PC-3 (cell line): Measurements from ENCODE around the gene CKAP5. TPM values are rescaled to one million over a fixed set of nuclear protein-coding genes. Genes with fewer than 3 reads are reported as not detected.

Source experiments
- ATAC-seq: fragments of 200-7000 bp; cut with Tn5 transposase; 2 replicates; pipeline ENCODE4 v1.9.1; 2020; ENCODE audit warnings: mild to moderate bottlenecking, moderate library complexity
- BruUV-seq: library from RNA; stranded (reverse); fragments of 400-500 nt; replicated peaks from 2 replicates; lab custom pipeline; 2021; lab: Mats Ljungman, UMichigan
- CTCF ChIA-PET: fragments of 300-600 bp; sonication (Branson Sonifier 250); formaldehyde crosslinking; loops from one replicate; lab custom pipeline; 2022; ENCODE audit warnings: antibody characterized with exemption; lab: Charles Lee
- POLR2A ChIA-PET: fragments of 300-600 bp; sonication (Branson Sonifier 250); formaldehyde crosslinking; loops from one replicate; lab custom pipeline; 2022; ENCODE audit warnings: antibody characterized with exemption; ENCODE audit not compliant: unreplicated experiment; lab: Charles Lee
- DNase-seq: peaks from one replicate; pipeline ENCODE4 v3.0.0-alpha.2; 2015
- H2AFZ ChIP-seq: fragments of 300-600 bp; sonication (generic); 2 replicates; pipeline ENCODE4 v1.6.0; 2016; ENCODE audit warnings: antibody characterized with exemption, low read length
- H3F3A ChIP-seq: fragments of 300-600 bp; sonication (generic); one replicate; pipeline ENCODE4 v1.6.0; 2017; ENCODE audit warnings: antibody characterized with exemption, low read length, control low read depth, mild to moderate bottlenecking; ENCODE audit not compliant: unreplicated experiment
- H3K27ac ChIP-seq: fragments of 300-600 bp; sonication (generic); 2 replicates; pipeline ENCODE4 v1.5.1; 2016; ENCODE audit warnings: mild to moderate bottlenecking, low read length
- H3K27me3 ChIP-seq: fragments of 300-600 bp; sonication (generic); 2 replicates; pipeline ENCODE4 v1.6.1; 2016; ENCODE audit warnings: low read length, mixed read lengths
- H3K36me3 ChIP-seq: fragments of 300-600 bp; sonication (generic); 2 replicates; pipeline ENCODE4 v1.6.1; 2016; ENCODE audit warnings: low read depth, mixed run types, low read length, mixed read lengths
- H3K4me1 ChIP-seq: fragments of 300-600 bp; sonication (generic); 2 replicates; pipeline ENCODE4 v1.5.1; 2016; ENCODE audit warnings: low read length; ENCODE audit not compliant: insufficient read depth
- H3K4me2 ChIP-seq: fragments of 300-600 bp; sonication (generic); 2 replicates; pipeline ENCODE4 v1.6.0; 2016; ENCODE audit warnings: low read length
- H3K4me3 ChIP-seq: fragments of 300-600 bp; sonication (generic); 2 replicates; pipeline ENCODE4 v1.5.1; 2016; ENCODE audit warnings: mild to moderate bottlenecking, low read length, mixed read lengths
- H3K79me2 ChIP-seq: fragments of 300-600 bp; sonication (generic); 2 replicates; pipeline ENCODE4 v1.6.1; 2017; ENCODE audit warnings: low read length, mixed read lengths
- H3K9ac ChIP-seq: fragments of 300-600 bp; sonication (generic); 2 replicates; pipeline ENCODE4 v1.6.0; 2016; ENCODE audit warnings: mild to moderate bottlenecking, low read length
- H3K9me2 ChIP-seq: fragments of 300-600 bp; sonication (generic); replicated peaks from 2 replicates; pipeline ENCODE4 v1.6.1; 2016; ENCODE audit warnings: mixed run types, low read length, mixed read lengths
- H3K9me3 ChIP-seq: fragments of 300-600 bp; sonication (generic); 2 replicates; pipeline ENCODE4 v1.6.1; 2016; ENCODE audit warnings: low read length, mixed read lengths
- H4K20me1 ChIP-seq: fragments of 300-600 bp; sonication (generic); 2 replicates; pipeline ENCODE4 v1.6.1; 2016; ENCODE audit warnings: low read length, mixed read lengths
- EZH2 ChIP-seq: fragments of 300-600 bp; sonication (generic); IDR thresholded peaks from one replicate; pipeline ENCODE4 v1.6.1; 2017; ENCODE audit warnings: antibody characterized with exemption, mild to moderate bottlenecking, low read length; ENCODE audit not compliant: unreplicated experiment
- EZH2phosphoT487 ChIP-seq: fragments of 300-600 bp; sonication (generic); IDR thresholded peaks from 2 replicates; pipeline ENCODE4 v1.6.1; 2018; ENCODE audit warnings: mild to moderate bottlenecking, antibody characterized with exemption, low read length, borderline replicate concordance
- intact Hi-C: fragments of 100-400 bp; cut with micrococcal nuclease; formaldehyde crosslinking; loops from 2 replicates; pipeline ENCODE4 v1.9.0; 2023
- total RNA-seq: library from RNA; depleted of rRNA; stranded (reverse); fragments of >200 nt; gene quantifications from 2 replicates; pipeline ENCODE4 v1.2.3, GENCODE V29; 2014
- TF ChIP-seq, protein P1 (sequence below): fragments of 300-600 bp; sonication (generic); conservative IDR thresholded peaks from 2 replicates; pipeline ENCODE4 v1.5.1; 2017; ENCODE audit warnings: antibody characterized with exemption, low read depth, mild to moderate bottlenecking, low read length

Gene CKAP5
- total RNA-seq, 1 experiment from 2014 or later: 86.4 TPM

DNA sequence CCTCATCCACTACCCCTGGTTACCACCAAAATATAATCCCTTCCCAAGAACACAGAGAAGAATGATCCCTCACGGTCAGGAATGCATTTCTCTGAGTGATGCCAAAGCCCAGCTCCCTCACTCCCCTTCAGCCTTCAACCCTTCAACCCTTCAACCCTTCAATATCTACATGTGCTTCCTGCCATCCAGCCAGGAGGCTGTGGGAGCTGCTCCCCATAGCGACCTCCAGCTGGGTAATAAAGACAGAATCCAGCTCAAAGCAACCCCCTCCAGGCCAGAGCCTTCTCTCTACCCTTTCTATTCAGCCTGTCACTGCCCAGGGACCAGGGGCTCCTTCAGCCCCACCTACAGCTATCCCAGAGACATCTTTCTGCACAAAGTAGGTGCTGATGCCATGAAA is 148.4 kb downstream of the CKAP5 start:
- peaks cover 28% of the 10 kb centered on the region for H3K79me2 ChIP-seq
- no peak for TF ChIP-seq EZH2
- TF ChIP-seq EZH2phosphoT487: no peak
- TF ChIP-seq, protein P1, sequence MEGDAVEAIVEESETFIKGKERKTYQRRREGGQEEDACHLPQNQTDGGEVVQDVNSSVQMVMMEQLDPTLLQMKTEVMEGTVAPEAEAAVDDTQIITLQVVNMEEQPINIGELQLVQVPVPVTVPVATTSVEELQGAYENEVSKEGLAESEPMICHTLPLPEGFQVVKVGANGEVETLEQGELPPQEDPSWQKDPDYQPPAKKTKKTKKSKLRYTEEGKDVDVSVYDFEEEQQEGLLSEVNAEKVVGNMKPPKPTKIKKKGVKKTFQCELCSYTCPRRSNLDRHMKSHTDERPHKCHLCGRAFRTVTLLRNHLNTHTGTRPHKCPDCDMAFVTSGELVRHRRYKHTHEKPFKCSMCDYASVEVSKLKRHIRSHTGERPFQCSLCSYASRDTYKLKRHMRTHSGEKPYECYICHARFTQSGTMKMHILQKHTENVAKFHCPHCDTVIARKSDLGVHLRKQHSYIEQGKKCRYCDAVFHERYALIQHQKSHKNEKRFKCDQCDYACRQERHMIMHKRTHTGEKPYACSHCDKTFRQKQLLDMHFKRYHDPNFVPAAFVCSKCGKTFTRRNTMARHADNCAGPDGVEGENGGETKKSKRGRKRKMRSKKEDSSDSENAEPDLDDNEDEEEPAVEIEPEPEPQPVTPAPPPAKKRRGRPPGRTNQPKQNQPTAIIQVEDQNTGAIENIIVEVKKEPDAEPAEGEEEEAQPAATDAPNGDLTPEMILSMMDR: no peak
- DNase-seq (no peak), ATAC-seq (no peak)
- H3K4me1 ChIP-seq: 0 out of 2 replicates have a peak, but pooled peaks cover 3% of the 10 kb centered on the region
- no peak overlapping the region for H2AFZ ChIP-seq
- H3K27me3 ChIP-seq: no peaks in the 10 kb centered on the region
- no peak overlapping the region for H3K4me3 ChIP-seq
- H3K27ac ChIP-seq: no peak overlapping the region
- ChIA-PET CTCF (no interaction called here), POLR2A (no interaction called here)
- no peaks in the 10 kb centered on the region for H4K20me1 ChIP-seq
- H3K9me2 ChIP-seq: no peaks in the 10 kb centered on the region
- no TSS peak for BruUV-seq
- no peak overlapping the region for H3K9ac ChIP-seq
- H3K4me2 ChIP-seq: no peak overlapping the region
- intact Hi-C loops: no loop called here
- no peaks in the 10 kb centered on the region for H3K9me3 ChIP-seq
- H3K36me3 ChIP-seq: peaks cover 5% of the 10 kb centered on the region; the same call in 1 of the 2 replicates
- no peaks in the 10 kb centered on the region for H3F3A ChIP-seq

DNA sequence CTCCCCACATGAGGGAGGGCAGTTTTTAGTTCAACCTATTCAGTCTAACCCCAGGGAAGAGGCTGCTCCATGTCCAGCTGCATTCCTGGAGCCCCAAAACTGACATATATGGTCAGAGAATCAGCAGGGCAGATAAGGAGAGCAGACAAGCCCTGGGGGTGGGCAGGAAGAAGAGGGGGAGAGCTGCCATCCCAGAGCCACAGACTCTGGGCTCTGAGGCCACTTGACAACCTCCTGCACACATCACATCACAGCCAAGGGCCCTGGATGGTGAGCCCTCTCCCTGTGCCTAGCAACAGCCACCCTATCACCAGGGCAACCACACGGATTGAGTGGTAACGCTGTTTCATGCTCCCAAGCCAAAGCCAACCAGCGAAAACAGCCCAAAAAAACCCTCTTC is 148.8 kb downstream of the CKAP5 start:
- H3K36me3 ChIP-seq: peaks cover 2% of the 10 kb centered on the region; the same call in 1 of the 2 replicates
- ATAC-seq (no peak), DNase-seq (no peak)
- no peaks in the 10 kb centered on the region for H4K20me1 ChIP-seq
- no peak overlapping the region for H3K9ac ChIP-seq
- H3K27me3 ChIP-seq: no peaks in the 10 kb centered on the region
- POLR2A ChIA-PET: no interaction called here
- CTCF ChIA-PET: no interaction called here
- no peak overlapping the region for H2AFZ ChIP-seq
- H3K9me2 ChIP-seq: no peaks in the 10 kb centered on the region
- H3K9me3 ChIP-seq: no peaks in the 10 kb centered on the region
- no TSS peak for BruUV-seq
- no peak overlapping the region for H3K27ac ChIP-seq
- peaks cover 24% of the 10 kb centered on the region for H3K79me2 ChIP-seq
- 0 out of 2 replicates have a peak, but pooled peaks cover 3% of the 10 kb centered on the region for H3K4me1 ChIP-seq
- no peak overlapping the region for H3K4me3 ChIP-seq
- no peaks in the 10 kb centered on the region for H3F3A ChIP-seq
- TF ChIP-seq EZH2phosphoT487 (no peak), EZH2 (no peak)
- TF ChIP-seq, protein P1: no peak
- no peak overlapping the region for H3K4me2 ChIP-seq
- intact Hi-C loops: no loop called here

- ATAC-seq (no peak), DNase-seq (no peak)
- CTCF ChIA-PET: no interaction called here
- no TSS peak for BruUV-seq
- Histone ChIP-seq H3K36me3 (no peaks in the 10 kb centered on the region), H2AFZ (no peak overlapping the region), H3K9me3 (no peaks in the 10 kb centered on the region), H3K9me2 (no peaks in the 10 kb centered on the region), H3K27me3 (no peaks in the 10 kb centered on the region), H3K9ac (no peak overlapping the region), H3K79me2 (peaks cover 13% of the 10 kb centered on the region), H3K4me1 (no peaks in the 10 kb centered on the region), H3K4me3 (no peak overlapping the region), H3K27ac (no peak overlapping the region), H3F3A (no peaks in the 10 kb centered on the region), H3K4me2 (no peak overlapping the region), H4K20me1 (no peaks in the 10 kb centered on the region)
- TF ChIP-seq, protein P1: no peak
- TF ChIP-seq EZH2phosphoT487 (no peak), EZH2 (no peak)
- POLR2A ChIA-PET: no interaction called here
- intact Hi-C loops: no loop called here
These were observed 149.9 kb downstream of the CKAP5 start for GRCh38 chr11:46696212-46696558.
